Transverse colon (tissue), 4 donors: Measurements from ENCODE around the gene PHLDB2. TPM values are rescaled to one million over a fixed set of nuclear protein-coding genes. Genes with fewer than 3 reads are reported as not detected.
"Not testable (repeated sequence)": the region's sequence is repeated elsewhere in the genome, so short reads cannot be mapped to it uniquely, and the experiment has no call there.

Source experiments
- DNase-seq: peaks from one replicate; pipeline ENCODE4 v3.0.0-alpha.2; 2019
- H3K27ac ChIP-seq, 4 donors: fragments of 200-600 bp; sonication (generic); 2 replicates each; pipeline ENCODE4 v1.5.1; 2016 to 2018; ENCODE audit warnings: inconsistent platforms in 4 of 4
- H3K27me3 ChIP-seq: fragments of 200-600 bp; sonication (generic); 2 replicates; pipeline ENCODE4 v1.5.1; 2017; ENCODE audit warnings: inconsistent platforms
- H3K36me3 ChIP-seq, 4 donors: fragments of 200-600 bp; sonication (generic); 2 replicates each; pipeline ENCODE4 v1.5.1; 2017 to 2019; ENCODE audit warnings: inconsistent platforms in 4 of 4
- H3K4me1 ChIP-seq, 4 donors: fragments of 200-600 bp; sonication (generic); 2 replicates each; pipeline ENCODE4 v1.5.1; 2017 to 2020; ENCODE audit warnings: inconsistent platforms in 4 of 4
- H3K4me3 ChIP-seq, 4 donors: fragments of 200-600 bp; sonication (generic); 1 replicate in 1 of 4; 2 replicates in 3 of 4; pipeline versions ENCODE4 v1.5.1 to v1.6.1; 2017 to 2019; ENCODE audit warnings: inconsistent platforms in 4 of 4
- H3K9me3 ChIP-seq, 2 donors: fragments of 200-600 bp; sonication (generic); 2 replicates each; pipeline ENCODE4 v1.5.1; 2017 to 2019; ENCODE audit warnings: inconsistent platforms in 2 of 2
- EP300 ChIP-seq: sonication (generic); formaldehyde crosslinking; IDR thresholded peaks from one replicate; pipeline ENCODE4 v1.6.1; 2017; ENCODE audit warnings: antibody characterized with exemption, low read depth
- POLR2A ChIP-seq: fragments of 450-650 bp; IDR thresholded peaks from one replicate; pipeline ENCODE4 v1.6.1; 2016; ENCODE audit warnings: antibody characterized with exemption, mild to moderate bottlenecking, moderate library complexity
- POLR2AphosphoS5 ChIP-seq, 3 donors: sonication (generic); formaldehyde crosslinking; IDR thresholded peaks; one replicate each; pipeline ENCODE4 v1.6.1; 2016; ENCODE audit warnings: antibody characterized with exemption in 3 of 3
- WGBS, 2 donors: methylation state at CpG; one replicate each; pipeline ENCODE4 v1.1.5; 2018; ENCODE audit warnings: low coverage in 1 of 2; 5-methylcytosine and 5-hydroxymethylcytosine counted together
- in situ Hi-C, 4 donors: fragments of 200-750 bp; cut with MboI; loops; one replicate each; pipeline versions ENCODE4 v1.15.0 to v1.15.1; 2017; ENCODE audit warnings: low sequenced_read_pairs in 3 of 4, low pct_ligation_motif_present in 1 of 4, low pct_unique_long_range_greater_than_20kb in 1 of 4
- intact Hi-C: fragments of 100-400 bp; cut with DNase I; formaldehyde crosslinking; loops from one replicate; pipeline ENCODE4 v1.15.1; 2023; ENCODE audit warnings: low total_unique reads
- total RNA-seq, 4 donors: library from RNA; depleted of rRNA; stranded (reverse); fragments of >200 nt; gene quantifications; one replicate each; pipeline ENCODE4 v1.1.0, GENCODE V29; 2016
- TF ChIP-seq, protein P1 (sequence below), 5 experiments: fragments of 200-600 bp in 3 of 5; fragments of 450-650 bp in 2 of 5; sonication (generic) in 3 of 5; IDR thresholded peaks; 1 replicate in 2 of 5; 2 replicates in 3 of 5; pipeline ENCODE4 v1.5.1; 2016 to 2017; ENCODE audit warnings: antibody characterized with exemption in 5 of 5, inconsistent platforms in 3 of 5, mild to moderate bottlenecking in 2 of 5, moderate library complexity in 1 of 5

The PHLDB2 gene
- total RNA-seq, 4 donors from 2014 or later: 20.3 to 43.8 (median 24.5) TPM

DNA sequence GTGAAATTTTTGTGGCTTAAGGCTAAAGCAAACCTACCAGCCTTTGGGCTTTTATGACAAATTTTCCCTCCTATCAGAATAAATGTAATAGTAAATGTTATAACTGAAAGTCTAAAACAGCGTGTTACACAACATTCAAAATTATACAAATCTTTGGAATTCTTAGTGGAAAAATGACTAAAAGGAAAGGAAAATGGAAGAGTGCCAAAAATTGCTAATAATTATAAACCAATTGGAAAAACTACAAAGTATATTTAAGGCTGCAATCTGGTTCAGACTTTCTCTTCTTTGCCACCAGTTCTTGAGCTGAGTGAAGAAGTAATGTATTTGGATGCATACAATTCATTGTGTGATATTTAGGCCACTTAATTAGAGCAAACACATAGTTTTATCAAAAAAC, 45.6 kb upstream of the PHLDB2 start:
- Histone ChIP-seq H3K9me3 (peaks cover 0 to 3% of the 10 kb centered on the region in 2 donors), H3K27me3 (no peaks in the 10 kb centered on the region), H3K27ac (no peak overlapping the region), H3K36me3 (no peaks in the 10 kb centered on the region), H3K4me1 (peaks cover 0 to 7% (median 2%) of the 10 kb centered on the region in 4 donors), H3K4me3 (no peak overlapping the region)
- intact Hi-C loops (no loop called here), in situ Hi-C loops (no loop called here)
- 74 to 77% methylated on average over 1 of the region's 1 CpG for WGBS, 2 donors
- no peak for DNase-seq
- TF ChIP-seq POLR2A (no peak), EP300 (no peak), POLR2AphosphoS5 (IDR thresholded peaks at IDR 0.05) (no peak)
- TF ChIP-seq, protein P1, sequence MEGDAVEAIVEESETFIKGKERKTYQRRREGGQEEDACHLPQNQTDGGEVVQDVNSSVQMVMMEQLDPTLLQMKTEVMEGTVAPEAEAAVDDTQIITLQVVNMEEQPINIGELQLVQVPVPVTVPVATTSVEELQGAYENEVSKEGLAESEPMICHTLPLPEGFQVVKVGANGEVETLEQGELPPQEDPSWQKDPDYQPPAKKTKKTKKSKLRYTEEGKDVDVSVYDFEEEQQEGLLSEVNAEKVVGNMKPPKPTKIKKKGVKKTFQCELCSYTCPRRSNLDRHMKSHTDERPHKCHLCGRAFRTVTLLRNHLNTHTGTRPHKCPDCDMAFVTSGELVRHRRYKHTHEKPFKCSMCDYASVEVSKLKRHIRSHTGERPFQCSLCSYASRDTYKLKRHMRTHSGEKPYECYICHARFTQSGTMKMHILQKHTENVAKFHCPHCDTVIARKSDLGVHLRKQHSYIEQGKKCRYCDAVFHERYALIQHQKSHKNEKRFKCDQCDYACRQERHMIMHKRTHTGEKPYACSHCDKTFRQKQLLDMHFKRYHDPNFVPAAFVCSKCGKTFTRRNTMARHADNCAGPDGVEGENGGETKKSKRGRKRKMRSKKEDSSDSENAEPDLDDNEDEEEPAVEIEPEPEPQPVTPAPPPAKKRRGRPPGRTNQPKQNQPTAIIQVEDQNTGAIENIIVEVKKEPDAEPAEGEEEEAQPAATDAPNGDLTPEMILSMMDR (IDR thresholded peaks at IDR 0.05): no peak

DNA sequence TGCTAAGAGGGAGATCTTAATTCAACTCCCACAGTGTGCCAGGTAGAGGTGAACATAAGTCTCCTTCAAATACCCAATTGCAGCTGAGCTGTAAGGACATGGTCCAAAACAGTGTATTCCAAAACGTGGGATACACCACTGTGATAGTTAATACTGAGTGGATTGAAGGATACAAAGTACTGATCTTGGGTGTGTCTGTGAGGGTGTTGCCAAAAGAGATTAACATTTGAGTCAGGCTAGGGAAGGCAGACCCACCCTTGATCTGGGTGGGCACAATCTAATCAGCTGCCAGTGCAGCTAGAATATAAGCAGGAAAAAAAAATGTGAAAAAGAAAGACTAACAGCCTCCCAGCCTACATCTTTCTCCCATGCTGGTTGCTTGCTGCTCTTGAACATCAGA, 45.1 kb upstream of the PHLDB2 start:
- H3K36me3 ChIP-seq: no peaks in the 10 kb centered on the region
- TF ChIP-seq POLR2AphosphoS5 (IDR thresholded peaks at IDR 0.05): no peak
- no peak for TF ChIP-seq EP300
- TF ChIP-seq, protein P1 (IDR thresholded peaks at IDR 0.05): no peak
- TF ChIP-seq POLR2A: no peak
- H3K4me3 ChIP-seq: no peak overlapping the region
- H3K27ac ChIP-seq: no peak overlapping the region
- in situ Hi-C loops (no loop called here), intact Hi-C loops (no loop called here)
- H3K4me1 ChIP-seq: peaks cover 0 to 7% (median 2%) of the 10 kb centered on the region in 4 donors
- peaks cover 0 to 3% of the 10 kb centered on the region in 2 donors for H3K9me3 ChIP-seq
- DNase-seq: no peak
- no peaks in the 10 kb centered on the region for H3K27me3 ChIP-seq
- 57 to 100% methylated on average over 1 of the region's 1 CpG for WGBS, 2 donors

DNA sequence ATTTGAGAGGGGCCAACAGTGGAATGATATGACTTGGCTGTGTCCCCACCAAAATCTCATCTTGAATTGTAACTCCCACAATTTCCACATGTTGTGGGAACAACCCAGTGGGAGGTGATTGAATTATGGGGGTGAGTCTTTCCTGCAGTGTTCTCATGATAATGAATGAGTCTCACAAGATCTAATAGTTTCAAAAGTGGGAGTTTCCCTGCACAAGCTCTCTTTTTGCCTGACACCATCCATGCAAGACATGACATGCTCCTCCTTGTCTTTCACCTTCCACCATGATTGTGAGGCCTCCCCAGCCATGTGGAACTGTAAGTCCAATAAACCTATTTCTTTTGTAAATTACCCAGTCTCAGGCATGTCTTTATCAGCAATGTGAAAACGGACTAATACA, 42.3 kb upstream of the PHLDB2 start:
- H3K36me3 ChIP-seq, intact Hi-C loops, H3K27me3 ChIP-seq, H3K4me3 ChIP-seq, in situ Hi-C loops, H3K9me3 ChIP-seq, H3K27ac ChIP-seq, H3K4me1 ChIP-seq, DNase-seq: not testable (repeated sequence)
- 71 to 87% methylated on average over 1 of the region's 1 CpG for WGBS, 2 donors

DNA sequence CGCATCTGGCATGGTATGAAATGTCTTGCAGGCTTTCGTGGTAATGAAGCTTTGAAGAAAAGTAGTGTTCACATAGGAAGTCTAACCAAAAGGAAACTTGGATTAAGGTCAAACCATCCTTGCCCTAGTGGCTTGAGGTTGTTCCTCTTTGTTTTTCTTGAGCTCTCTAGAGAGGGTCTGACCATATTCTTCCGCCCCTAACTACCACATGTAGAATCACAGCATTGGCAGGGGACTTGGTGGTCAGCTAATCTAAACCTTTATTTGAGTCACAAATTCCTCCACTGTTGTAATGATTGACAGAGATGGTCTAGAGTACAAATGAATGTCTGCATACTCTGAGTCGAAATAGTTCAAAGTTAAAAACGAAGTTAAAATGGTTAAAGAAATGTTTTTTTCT, 39.1 kb upstream of the PHLDB2 start:
- no peak overlapping the region for H3K4me3 ChIP-seq
- in situ Hi-C loops (no loop called here), intact Hi-C loops (no loop called here)
- no peak for DNase-seq
- H3K36me3 ChIP-seq: no peaks in the 10 kb centered on the region
- no peaks in the 10 kb centered on the region for H3K27me3 ChIP-seq
- WGBS, 2 donors: 82 to 87% methylated on average over 4 to 5 of the region's 5 CpGs
- no peaks in the 10 kb centered on the region for H3K4me1 ChIP-seq
- no peak for TF ChIP-seq POLR2A
- TF ChIP-seq, protein P1 (IDR thresholded peaks at IDR 0.05): no peak
- no peak for TF ChIP-seq EP300
- TF ChIP-seq POLR2AphosphoS5 (IDR thresholded peaks at IDR 0.05): no peak
- no peaks in the 10 kb centered on the region for H3K9me3 ChIP-seq
- no peak overlapping the region for H3K27ac ChIP-seq

DNA sequence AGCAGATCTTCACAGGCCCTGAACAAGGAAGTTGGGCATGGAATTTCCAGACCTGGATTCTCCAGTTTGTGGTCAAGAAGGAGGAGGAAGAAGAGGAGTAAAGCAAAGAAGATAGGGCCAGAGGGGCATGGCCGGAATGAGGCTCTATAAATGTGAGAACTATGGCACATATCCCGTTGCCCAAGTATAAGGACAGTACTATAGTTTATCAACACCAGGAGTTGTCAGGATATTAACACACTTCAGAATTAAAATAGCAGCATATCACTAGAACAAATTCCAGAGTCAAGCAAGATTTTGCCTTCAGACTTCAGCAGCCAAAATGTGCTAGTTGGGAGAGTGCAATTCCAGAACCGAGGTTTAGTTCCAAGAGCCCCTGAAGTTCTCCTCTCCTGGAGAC, 38.4 kb upstream of the PHLDB2 start:
- Histone ChIP-seq H3K9me3 (no peaks in the 10 kb centered on the region), H3K36me3 (no peaks in the 10 kb centered on the region), H3K27ac (no peak overlapping the region), H3K4me3 (no peak overlapping the region), H3K4me1 (no peaks in the 10 kb centered on the region), H3K27me3 (no peaks in the 10 kb centered on the region)
- 88 to 90% methylated on average over 2 to 3 of the region's 3 CpGs for WGBS, 2 donors
- no peak for DNase-seq
- intact Hi-C loops: no loop called here
- TF ChIP-seq, protein P1 (IDR thresholded peaks at IDR 0.05): no peak
- TF ChIP-seq POLR2AphosphoS5 (IDR thresholded peaks at IDR 0.05) (no peak), EP300 (no peak), POLR2A (no peak)
- in situ Hi-C loops: no loop called here
